ENCODE measurements around the gene TMEM52.
A peak's percentile ranks its signal among the peaks of the same experiment; 100 is the strongest.

The TMEM52 gene

GRCh38 chr1:1918901-1919303 is at the start of gene TMEM52:
Gene TMEM52, minus strand, starts transcription at chr1:1919279. Its CDS starts 14 bp downstream, at chr1:1919265.
- no peak for DNase-seq

- no peak for DNase-seq
Observed at GRCh38 chr1:1967879-1968278, 48.8 kb upstream of the TMEM52 start.

- DNase-seq, result no peak
Observed at GRCh38 chr1:1967151-1967550, 48.1 kb upstream of the TMEM52 start.

GRCh38 chr1:1966071-1966740 is 47.1 kb upstream of the TMEM52 start:
- DNase-seq, result no peak

- DNase-seq, result no peak
Observed at GRCh38 chr1:1965546-1965945, 46.5 kb upstream of the TMEM52 start.

GRCh38 chr1:1964811-1965210 is 45.7 kb upstream of the TMEM52 start:
- no peak for DNase-seq

GRCh38 chr1:1963570-1963969 is 44.5 kb upstream of the TMEM52 start:
- DNase-seq, result no peak

- DNase-seq, result no peak
Observed at GRCh38 chr1:1962752-1963151, 43.7 kb upstream of the TMEM52 start.

GRCh38 chr1:1960480-1961196 is 41.6 kb upstream of the TMEM52 start:
- no peak for DNase-seq

- DNase-seq, result peak; percentile 82
Observed at GRCh38 chr1:1959840-1960479, 40.9 kb upstream of the TMEM52 start.

- DNase-seq, result no peak
Observed at GRCh38 chr1:1959459-1959839, 40.4 kb upstream of the TMEM52 start.

GRCh38 chr1:1958071-1958541 is 39.0 kb upstream of the TMEM52 start:
- no peak for DNase-seq

GRCh38 chr1:1957533-1957961 is 38.5 kb upstream of the TMEM52 start:
- no peak for DNase-seq

- DNase-seq, result no peak
Observed at GRCh38 chr1:1956586-1957532, 37.8 kb upstream of the TMEM52 start.

- no peak for DNase-seq
Observed at GRCh38 chr1:1956101-1956500, 37.0 kb upstream of the TMEM52 start.

GRCh38 chr1:1955621-1956094 is 36.6 kb upstream of the TMEM52 start:
- DNase-seq, result no peak

- peak; percentile 12 for DNase-seq
Observed at GRCh38 chr1:1954831-1955441, 35.9 kb upstream of the TMEM52 start.

GRCh38 chr1:1954015-1954414 is 34.9 kb upstream of the TMEM52 start:
- DNase-seq, result no peak

- no peak for DNase-seq
Observed at GRCh38 chr1:1950940-1951339, 31.9 kb upstream of the TMEM52 start.

- DNase-seq, result no peak
Observed at GRCh38 chr1:1948783-1949182, 29.7 kb upstream of the TMEM52 start.

GRCh38 chr1:1947493-1947892 is 28.4 kb upstream of the TMEM52 start:
- no peak for DNase-seq

- DNase-seq, result no peak
Observed at GRCh38 chr1:1946540-1946939, 27.5 kb upstream of the TMEM52 start.

All from hematopoietic multipotent progenitor cell treated with erythropoietin and hydrocortisone succinate and interleukin-3 and kit ligand, for 6 days (in vitro differentiated cells).